ENCODE results near the gene MYO3B.

DNA sequence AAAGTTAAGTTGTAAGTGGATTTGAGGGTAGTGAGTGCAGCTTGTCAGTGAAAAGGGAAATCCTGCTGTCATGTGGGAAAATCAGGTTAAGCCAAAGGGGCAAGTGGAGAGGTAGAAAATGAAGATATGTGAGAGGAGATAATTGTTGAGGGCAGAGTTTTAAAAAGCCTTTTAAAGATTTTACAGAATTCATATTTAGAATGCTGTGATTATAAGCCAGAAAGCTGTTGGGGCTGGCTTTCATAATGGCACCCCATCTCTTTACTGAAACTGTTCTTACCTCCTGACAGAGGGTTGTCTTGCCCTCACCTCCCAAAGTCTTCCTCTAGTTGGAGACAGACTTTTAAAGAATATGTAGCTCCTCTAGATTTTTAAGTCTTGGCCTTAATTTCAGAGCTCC, 86.9 kb downstream of the MYO3B start:
- TF ChIP-seq, protein P1, sequence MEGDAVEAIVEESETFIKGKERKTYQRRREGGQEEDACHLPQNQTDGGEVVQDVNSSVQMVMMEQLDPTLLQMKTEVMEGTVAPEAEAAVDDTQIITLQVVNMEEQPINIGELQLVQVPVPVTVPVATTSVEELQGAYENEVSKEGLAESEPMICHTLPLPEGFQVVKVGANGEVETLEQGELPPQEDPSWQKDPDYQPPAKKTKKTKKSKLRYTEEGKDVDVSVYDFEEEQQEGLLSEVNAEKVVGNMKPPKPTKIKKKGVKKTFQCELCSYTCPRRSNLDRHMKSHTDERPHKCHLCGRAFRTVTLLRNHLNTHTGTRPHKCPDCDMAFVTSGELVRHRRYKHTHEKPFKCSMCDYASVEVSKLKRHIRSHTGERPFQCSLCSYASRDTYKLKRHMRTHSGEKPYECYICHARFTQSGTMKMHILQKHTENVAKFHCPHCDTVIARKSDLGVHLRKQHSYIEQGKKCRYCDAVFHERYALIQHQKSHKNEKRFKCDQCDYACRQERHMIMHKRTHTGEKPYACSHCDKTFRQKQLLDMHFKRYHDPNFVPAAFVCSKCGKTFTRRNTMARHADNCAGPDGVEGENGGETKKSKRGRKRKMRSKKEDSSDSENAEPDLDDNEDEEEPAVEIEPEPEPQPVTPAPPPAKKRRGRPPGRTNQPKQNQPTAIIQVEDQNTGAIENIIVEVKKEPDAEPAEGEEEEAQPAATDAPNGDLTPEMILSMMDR (IDR thresholded peaks at IDR 0.05) = no peak
- no peak for TF ChIP-seq POLR2A (IDR thresholded peaks at IDR 0.05)
